Stimulated activated CD4-positive, alpha-beta T cell treated with anti-CD3 and anti-CD28 coated beads, Interleukin-4, amount 100 ng/mL, for 1 hour (primary cell): ENCODE data around the gene NPHP1.
"Not testable (repeated sequence)": the region's sequence is repeated elsewhere in the genome, so short reads cannot be mapped to it uniquely, and the experiment has no call there.

Experiments used
- DNase-seq: peaks from one replicate; pipeline ENCODE4 v3.0.0-alpha.2; 2020

The NPHP1 gene

DNA sequence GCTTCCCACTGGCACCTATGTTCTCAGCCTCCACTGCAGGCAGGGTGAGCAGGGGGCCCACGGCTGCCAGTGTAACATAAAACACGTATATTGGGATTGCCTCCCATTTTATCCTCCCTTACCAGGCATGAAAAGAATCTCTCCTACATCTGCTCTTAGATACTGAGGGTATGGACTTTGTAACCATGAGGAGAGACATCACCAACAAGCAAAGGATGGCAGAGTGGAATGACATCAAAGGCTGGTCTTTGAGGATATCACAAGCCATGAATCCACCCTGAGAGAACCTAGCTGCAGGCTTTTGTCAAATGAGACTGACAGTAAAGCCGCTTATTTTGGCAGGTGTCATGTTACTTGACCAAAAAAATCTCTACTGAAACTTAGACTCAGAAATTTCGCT, 7.4 kb downstream of the NPHP1 start:
- no peak for DNase-seq

DNA sequence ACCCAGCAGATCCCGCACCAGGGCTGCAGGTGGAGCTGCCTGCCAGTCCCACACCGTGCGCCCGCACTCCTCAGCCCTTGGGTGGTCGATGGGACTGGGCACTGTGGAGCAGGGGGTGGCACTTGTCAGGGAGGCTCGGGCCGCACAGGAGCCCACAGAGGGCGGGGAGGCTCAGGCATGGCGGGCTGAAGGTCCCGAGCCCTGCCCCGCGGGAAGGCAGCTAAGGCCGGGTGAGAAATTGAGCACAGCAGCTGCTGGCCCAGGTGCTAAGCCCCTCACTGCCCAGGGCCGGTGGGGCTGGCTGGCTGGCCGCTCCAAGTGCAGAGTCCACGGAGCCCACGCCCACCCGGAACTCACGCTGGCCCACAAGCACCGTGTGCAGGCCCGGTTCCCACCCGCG, 14.6 kb downstream of the NPHP1 start:
- DNase-seq: not testable (repeated sequence)

DNA sequence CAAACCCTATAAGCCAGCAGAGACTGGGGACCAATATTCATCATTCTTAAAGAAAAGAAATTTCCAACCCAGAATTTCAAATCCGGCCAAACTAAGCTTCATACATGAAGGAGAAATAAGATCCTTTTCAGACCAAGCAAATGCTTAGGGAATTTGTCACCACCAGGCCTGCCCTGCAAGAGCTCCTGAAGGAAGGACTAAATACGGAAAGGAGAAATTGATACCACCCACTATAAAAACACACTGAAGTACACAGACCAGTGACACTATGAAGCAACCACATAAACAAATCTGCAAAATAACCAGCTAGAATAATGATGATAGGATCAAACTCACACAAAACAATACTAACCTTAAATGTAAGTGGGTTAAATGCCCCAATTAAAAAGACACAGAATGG, 22.4 kb downstream of the NPHP1 start:
- no peak for DNase-seq

DNA sequence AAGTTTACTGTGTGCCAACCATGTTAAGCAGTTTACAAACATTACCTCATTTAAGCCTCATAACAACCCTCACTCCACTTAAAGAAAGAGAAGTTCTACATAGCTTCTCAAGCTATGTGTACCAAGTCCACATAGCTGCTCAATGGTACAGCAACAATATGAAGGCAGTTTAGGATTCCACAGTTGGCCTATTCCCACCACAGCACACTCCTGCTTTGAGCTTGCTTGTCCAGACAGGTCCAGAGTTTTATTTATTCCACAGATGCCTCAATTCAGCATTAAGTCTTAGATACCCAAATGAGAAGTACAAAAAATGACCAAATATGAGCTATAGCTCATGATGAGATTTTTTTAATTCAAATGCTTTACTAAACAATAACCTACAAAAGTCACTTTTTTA, 24.8 kb downstream of the NPHP1 start:
- no peak for DNase-seq

DNA sequence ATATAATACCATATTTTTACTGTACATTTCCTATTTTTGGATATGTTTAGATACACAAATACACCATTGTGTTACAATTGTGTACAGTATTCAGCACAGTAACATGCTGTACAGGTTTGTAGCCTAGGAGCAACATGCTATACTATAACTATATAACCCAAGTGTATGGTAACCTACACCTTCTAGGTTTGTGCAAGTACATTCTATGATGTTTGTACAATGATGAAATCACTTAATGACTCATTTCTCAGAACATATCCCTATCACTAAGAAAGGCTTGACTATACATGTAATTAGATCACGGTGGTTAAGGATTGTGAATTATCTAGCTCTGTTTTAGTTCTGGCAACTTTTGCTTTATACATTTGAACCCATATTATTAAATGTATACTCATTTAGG, 31.3 kb downstream of the NPHP1 start:
- no peak for DNase-seq

DNA sequence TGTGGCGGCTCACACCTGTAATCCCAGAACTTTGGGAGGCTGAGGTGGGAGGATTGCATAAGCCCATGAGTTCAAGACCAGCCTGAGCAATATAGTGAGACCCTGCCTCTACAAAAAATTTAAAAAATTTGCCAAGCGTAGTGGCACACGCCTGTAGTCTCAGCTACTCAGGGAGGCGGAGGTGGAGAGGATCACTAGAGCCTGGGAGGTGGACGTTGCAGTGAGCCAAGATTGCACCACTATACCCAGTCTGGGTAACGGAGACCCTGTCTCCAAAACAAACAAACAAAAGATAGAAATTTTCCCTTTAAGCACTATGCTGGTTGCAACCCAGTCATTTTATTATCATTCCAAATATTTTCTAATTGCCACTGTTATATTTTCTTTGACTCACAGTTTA, 32.3 kb downstream of the NPHP1 start:
- DNase-seq: no peak

DNA sequence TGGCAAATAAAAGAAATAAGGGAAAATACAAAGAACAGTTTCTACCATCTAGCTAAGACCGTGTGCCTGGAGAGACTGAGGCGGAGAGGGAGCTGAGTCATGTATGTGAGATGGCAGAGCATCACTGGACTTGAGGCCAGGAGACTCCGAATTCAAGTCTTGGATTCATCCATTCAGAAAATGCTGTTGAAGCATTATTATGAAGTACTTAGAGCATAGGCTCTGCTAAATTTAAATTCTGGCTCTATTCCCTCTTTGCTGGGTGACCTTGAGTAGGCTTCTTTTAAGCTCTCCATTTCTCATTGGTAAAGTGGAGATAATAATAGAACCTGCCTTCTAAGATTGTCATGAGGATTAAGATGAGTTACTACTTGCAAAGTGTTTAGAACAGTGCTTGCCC, 34.7 kb downstream of the NPHP1 start:
- DNase-seq: no peak

DNA sequence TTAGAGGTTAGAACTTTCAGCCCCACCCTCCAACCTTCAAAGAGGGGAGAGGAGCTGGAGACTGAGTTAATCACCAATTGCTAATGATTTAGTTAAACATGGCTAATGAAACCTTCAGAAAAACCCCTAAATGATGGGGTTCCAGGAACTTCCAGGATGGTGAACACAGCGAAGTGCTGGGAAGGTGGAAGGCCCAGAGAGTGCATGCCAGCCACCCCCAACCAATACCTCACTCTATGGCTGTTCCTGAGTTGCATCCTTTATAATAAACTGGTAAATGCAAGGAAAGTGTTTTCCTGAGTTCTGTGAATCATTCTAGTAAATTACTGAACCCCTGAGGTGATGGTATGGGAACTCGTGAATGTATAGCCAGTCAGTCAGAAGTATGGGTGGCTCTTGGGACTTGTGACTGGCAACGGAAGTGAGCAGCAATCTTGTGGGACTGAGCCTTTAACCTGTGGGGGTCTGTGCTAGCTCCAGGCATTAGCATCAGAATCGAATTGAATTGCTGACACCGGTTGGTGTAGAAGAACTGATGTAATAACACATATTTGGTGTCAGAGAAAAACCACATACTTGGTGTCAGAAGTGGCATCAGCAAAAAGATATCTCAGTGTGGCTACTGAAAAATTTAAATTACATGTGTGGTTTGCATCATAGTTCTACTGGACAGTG, 37.4 kb downstream of the NPHP1 start:
- no peak for DNase-seq

DNA sequence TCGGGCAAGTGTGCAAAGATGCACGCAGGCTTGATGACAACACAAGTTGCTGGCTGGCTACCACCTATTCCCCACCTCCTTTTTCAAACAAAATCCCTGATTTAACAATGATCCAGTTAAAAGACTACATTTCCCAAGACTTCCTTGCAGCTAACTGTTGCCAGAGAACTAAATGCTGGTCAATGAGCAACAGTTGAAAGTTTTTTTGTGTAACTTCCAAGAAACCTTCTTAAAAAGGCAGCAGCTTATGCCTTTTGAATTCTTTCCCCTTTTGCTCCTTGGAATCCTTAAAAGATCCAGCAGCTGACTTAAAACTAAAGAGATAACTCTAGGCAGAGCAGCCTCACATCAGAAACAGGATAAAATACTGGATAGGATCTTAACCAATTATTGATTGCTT, 38.5 kb downstream of the NPHP1 start:
- no peak for DNase-seq

DNA sequence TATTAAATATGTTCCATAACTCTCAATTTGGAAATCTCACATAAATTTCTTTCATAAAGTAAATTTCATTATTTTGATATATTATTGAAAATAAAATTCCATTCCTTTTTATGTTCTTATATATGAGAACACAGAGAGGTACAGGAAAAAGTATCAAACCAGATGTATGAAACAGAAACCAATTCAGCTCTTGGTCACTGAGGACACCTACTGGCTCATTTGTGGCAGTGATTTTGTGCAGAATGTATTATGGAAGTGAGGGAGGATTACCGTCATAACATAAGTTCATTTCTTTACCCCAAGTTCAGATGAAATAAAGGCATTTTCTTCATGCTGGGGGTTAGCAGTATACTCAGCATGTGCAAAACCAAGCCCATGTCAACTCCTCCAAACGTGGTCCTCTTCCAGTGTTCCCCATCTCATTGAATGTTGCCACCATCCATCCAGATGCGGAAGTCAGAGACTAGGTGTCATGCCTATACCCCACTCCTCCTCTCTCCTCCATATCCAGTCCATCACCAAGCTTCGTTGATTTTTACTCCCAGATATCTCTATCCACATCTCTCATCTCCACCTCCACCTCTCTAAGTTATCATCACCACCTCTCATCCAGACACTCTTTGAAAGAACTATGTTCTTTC, 47.5 kb downstream of the NPHP1 start:
- DNase-seq: no peak

DNA sequence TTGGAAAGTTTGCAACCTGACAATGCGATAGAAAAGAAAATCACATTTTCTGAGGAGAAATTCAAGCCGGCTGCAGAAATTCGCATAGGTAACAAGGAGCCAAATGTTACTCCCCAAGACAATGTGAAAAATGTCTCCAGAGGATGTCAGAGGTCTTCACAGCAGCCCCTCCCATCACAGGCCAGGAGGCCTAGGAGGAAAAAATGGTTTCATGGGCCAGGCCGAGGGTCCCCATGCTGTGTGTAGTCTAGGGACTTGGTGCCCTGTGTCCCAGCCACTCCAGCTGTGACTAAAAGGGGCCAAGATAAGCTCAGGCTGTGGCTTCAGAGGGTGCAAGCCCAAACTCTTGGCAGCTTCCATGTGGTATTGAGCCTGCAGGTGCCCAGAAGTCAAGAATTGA, 50.0 kb downstream of the NPHP1 start:
- DNase-seq: not testable (repeated sequence)

DNA sequence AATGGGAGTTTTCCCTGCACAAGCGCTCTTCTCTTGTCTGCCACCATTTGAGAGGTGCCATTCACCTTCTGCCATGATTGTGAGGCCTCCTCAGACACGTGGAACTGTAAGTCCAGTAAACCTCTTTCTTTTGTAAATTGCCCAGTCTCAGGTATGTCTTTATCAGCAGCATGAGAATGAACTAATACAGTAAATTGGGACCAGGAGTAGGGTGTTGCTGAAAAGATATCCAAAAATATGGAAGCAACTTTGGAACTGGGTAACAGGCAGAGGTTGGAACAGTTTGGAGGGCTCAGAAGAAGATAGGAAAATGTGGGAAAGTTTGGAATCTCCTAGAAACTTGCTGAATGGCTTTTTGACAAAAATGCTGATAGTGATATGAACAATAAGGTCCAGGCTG, 50.6 kb downstream of the NPHP1 start:
- not testable (repeated sequence) for DNase-seq

DNA sequence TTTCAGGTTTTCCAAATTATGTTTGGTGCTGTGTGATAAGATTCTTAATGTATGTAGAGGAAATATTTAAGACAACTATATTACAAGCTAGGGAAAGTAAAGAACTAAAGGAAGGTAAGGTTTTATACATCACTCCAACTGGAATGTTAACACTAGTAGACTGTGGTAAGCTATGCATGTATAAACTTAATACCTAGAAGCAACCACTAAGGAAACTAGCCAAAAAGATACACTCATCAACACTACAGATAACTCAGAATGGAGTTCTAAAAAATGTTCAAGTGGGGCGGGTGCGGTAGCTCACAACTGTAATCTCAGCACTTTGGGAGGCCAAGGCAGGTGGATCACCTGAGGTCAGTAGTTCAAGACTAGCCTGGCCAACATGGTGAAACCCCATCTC, 51.4 kb downstream of the NPHP1 start:
- DNase-seq: no peak

DNA sequence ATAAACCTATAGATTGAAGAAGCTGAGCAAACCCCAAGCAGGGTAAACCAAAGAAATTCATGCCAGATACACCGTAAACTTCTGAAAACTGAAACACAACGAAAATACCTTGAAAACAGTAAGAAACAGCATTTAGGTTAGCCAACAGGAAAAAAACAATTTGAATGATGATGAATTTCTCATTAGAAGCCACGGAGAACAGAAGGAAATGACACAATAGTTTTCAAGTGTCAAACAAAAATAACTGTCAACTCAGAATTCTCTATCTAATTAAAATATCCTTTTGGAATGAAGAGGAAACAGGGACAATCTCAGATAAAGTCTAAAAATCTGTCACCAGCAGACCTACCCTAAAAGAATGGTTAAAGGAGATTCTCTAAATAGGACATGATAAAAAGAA, 51.9 kb downstream of the NPHP1 start:
- no peak for DNase-seq

DNA sequence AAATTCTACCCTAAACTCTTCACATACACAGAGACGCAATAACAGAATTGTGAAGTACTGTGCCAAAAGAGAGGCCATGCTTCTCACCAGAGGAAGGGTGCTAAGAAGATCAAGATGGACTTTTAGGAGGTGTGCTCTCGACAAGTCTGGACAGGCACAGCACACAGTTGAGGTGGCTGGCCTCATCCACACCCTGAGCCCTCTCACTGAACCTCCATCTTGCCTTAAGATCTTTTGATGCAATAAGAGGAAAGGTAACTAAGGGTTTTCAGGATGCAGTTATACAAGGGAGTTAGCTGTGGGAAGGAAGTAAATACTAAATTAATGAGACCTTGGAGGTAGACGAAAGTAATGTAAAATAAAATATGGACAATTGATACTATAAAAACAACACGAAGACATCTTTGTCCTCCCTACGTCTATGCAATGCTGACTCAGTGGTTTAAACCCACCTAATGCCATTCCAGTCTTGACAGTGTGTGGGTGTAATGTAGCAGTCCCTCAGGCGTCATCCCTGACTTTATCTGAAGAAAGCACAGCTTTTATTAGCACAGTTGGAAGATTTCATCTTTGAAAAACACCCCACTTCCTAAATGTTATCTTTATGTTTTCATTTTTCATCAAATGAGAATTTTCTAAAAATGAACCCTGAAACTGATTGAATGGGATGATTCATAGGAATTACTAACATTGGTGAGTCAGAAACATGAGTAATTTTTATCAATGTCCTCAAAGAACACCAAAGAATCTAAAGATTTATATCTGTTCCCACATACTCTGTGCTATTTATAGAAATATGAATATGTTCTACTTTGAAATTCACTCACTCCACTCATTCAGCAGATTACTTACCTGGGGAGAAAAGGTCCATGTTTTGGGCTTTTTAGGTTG, 55.2 kb downstream of the NPHP1 start:
- DNase-seq: no peak

DNA sequence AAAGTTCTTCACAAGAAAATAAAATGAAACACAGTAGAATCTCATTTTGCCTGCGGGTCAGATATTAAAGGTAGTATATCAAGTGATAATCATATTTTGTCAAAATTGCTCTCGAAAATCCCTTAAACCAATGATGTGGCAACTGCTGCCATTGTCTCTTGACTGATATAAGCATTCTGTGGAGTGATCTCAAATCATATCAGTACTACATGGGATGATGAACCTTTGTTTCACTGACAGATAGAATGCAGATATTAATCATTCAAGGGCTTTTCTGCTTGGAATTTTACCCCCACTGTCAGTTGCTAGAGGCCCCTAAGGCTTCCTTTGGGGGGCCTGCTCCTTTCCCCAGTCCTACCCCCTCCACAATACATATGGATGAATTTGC, 57.9 kb downstream of the NPHP1 start:
- DNase-seq: no peak

DNA sequence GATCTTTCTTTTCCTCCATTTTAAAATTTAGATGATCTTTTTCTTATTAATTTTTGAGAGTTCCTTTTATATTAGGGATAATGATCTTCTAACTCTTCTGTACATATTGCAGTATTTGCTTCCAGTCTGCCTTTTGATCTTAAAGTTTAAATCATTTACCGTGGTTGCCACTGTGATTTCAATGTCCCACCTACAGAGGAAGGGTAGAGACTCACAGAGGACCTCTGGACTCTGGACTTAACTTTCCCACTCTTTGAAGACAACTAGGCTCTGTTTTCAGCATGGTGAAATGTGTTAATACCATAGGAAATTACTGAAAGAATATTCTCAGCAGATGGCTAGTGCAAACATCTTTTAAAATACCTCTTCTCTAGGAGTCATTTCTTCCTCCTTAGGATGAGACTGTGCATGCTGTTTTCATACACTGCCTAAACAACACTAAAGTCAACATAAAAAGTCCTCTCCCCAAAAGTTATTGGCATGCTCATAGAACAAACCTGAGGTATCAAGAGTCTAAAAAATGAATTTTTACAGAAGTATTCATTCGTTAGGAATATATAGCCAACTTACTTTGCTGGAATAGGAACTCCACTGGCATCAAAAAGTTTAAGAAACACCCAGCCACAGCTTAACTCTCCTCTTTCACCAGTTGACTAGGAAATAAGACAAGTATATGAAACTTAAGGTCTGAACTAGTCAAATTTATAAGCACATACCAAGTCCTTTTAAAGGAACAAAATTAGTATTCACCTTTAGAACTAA, 58.4 kb downstream of the NPHP1 start:
- DNase-seq: no peak

DNA sequence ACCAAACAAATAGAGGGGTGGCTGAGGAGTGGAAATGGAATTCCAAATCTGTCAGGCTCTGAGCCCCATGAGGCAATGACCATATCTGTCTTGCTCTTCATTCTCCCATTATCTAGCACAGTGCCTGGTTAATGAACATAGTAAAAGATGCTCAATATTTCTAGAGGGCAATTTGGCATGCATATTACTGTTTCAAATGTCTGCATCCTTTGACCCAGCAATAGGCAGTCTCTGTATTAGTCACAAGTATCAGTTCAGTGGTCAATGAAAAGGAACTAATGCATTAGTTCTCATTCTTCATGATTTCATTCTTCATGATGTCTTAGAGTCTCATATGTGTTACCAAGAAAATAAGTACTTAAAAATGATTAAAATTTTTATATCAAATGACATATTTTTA, 60.8 kb downstream of the NPHP1 start:
- no peak for DNase-seq

DNA sequence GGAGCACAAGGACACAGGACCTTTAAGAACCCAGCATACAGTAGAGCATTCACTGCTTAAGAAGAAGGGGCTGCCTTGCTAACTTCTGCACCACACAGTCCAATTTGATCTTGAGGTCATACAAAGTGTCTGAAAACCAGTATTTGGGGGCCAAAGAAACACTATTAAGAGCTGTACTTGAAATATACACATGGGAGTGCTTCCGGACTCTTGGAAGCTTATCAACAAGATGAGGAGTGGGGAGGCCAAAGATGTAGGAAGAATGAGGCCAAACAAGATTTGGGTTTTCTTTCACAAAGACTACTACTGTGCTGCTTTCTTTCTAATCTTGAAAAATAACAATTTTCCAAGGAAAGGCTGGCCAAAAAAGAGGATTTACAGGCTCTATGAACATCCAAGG, 64.4 kb downstream of the NPHP1 start:
- no peak for DNase-seq

DNA sequence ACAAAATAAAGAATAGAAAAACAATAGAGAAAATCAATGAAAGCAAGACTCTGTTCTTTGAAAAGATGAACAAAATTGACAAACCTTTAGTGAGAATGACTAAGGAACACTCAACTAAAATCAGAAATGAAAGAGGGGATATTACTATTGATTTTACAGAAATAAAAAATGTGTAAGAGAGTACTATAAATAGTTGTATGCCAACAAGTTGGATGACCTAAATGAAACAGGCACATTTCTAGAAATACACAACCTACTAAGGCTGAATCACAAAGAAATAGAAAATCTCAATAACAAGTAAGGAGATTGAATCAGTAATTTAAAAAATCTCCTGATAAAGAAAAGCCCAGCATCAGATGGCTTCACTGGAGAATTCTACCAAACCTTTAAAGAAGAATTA, 70.8 kb downstream of the NPHP1 start:
- no peak for DNase-seq

DNA sequence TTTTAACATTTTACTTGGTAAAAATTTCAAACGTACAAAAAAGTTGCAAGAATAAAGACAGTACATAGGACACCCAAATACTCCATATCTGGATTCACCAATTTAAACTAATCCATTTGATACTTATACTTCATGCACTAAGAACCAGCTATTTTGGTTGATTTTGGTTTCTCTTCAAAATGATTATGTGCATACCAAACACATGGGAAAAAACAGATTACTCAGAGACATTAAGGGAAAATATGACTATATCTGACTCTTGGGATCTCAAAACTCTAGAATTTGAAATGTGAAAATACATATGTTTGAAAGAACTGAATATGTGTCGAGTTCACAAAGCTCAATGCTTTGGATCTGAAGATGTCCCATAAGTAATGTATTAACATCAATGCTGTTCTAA, 73.6 kb downstream of the NPHP1 start:
- no peak for DNase-seq

DNA sequence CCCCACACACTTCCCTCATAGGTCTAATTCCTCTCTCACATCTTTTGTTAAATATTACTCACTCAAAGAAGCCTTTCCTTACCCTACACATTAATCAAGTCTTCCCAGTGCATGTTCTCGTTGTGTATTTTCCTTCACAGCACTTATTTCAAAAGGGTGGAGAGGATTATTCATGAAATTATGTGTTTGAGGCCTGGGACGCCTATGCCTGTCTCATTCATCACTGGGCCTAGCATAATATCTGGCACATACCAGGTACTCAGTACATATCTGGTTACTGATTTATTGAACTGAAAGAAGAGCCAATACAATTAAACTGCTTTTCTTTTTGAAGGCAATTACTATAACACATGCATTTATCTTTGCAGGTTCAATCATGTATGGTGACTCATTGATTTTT, 74.1 kb downstream of the NPHP1 start:
- DNase-seq: no peak

DNA sequence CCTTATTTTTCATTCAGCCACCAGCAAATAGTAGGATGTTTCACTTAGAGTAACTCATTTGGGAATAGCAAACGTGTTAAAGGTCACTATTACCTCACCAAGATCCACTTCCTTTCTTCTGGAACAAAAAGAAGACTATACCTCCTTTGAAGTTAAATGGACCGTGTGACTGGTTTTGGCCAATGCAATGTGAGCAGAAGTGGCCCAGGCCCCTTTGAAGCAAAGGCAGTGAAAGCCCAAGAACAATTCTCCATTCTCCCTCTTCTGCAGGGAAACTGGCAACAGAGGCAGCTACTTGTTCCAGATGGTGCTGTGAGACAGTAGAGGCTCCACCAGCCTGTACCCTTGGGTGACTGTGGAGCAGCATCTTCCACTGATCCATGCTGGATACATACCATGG, 77.9 kb downstream of the NPHP1 start:
- DNase-seq: no peak
